ENCODE results near the gene RAB11FIP3. TPM values are rescaled to one million over a fixed set of nuclear protein-coding genes. Genes with fewer than 3 reads are reported as not detected.

The RAB11FIP3 gene
- total RNA-seq, 4 donors from 2014 or later: 27.0 to 50.1 (median 34.8) TPM

GRCh38 chr16:482468-483185 lies 57.2 kb downstream of the RAB11FIP3 start:
- Histone ChIP-seq H3K9me3 (no peaks in the 10 kb centered on the region), H3K4me3 (no peak overlapping the region), H3K27me3 (no peaks in the 10 kb centered on the region), H3K27ac (no peak overlapping the region), H3K36me3 (peaks cover 0 to 24% of the 10 kb centered on the region in 2 donors), H3K4me1 (no peaks in the 10 kb centered on the region)
- no peak for ATAC-seq
- in situ Hi-C loops (cut with MboI; ENCODE audit: low sequenced_read_pairs in 4 of 4) (no loop called here), intact Hi-C loops (cut with DNase I; ENCODE audit: low total_unique reads) (no loop called here)
- no peak for DNase-seq
- TF ChIP-seq CTCF (IDR thresholded peaks at IDR 0.05 in 4 of 5, conservative IDR thresholded peaks at IDR 0.05 in 1 of 5): no peak
- TF ChIP-seq POLR2A (IDR thresholded peaks at IDR 0.05): no peak

- intact Hi-C loops (cut with DNase I; ENCODE audit: low total_unique reads) (no loop called here), in situ Hi-C loops (cut with MboI; ENCODE audit: low sequenced_read_pairs in 4 of 4) (no loop called here)
- H3K4me1 ChIP-seq: no peaks in the 10 kb centered on the region
- H3K36me3 ChIP-seq: peaks cover 0 to 27% of the 10 kb centered on the region in 2 donors
- no peak for TF ChIP-seq POLR2A (IDR thresholded peaks at IDR 0.05)
- TF ChIP-seq CTCF (IDR thresholded peaks at IDR 0.05 in 4 of 5, conservative IDR thresholded peaks at IDR 0.05 in 1 of 5): no peak
- no peak overlapping the region for H3K4me3 ChIP-seq
- DNase-seq (no peak), ATAC-seq (no peak)
- no peaks in the 10 kb centered on the region for H3K27me3 ChIP-seq
- no peaks in the 10 kb centered on the region for H3K9me3 ChIP-seq
- no peak overlapping the region for H3K27ac ChIP-seq
Measured at GRCh38 chr16:483341-484075, 58.1 kb downstream of the RAB11FIP3 start.

- H3K36me3 ChIP-seq: peaks cover 0 to 59% of the 10 kb centered on the region in 2 donors
- no peaks in the 10 kb centered on the region for H3K9me3 ChIP-seq
- DNase-seq (no peak), ATAC-seq (no peak)
- intact Hi-C loops (cut with DNase I; ENCODE audit: low total_unique reads) (loop anchor here (5.0 kb wide), 1 partner anchor 97 kb away; no protein-coding TSS in a partner anchor), in situ Hi-C loops (cut with MboI; ENCODE audit: low sequenced_read_pairs in 4 of 4) (no loop called here)
- no peak overlapping the region for H3K4me3 ChIP-seq
- H3K27ac ChIP-seq: no peak overlapping the region
- H3K4me1 ChIP-seq: no peaks in the 10 kb centered on the region
- H3K27me3 ChIP-seq: no peaks in the 10 kb centered on the region
- no peak for TF ChIP-seq POLR2A (IDR thresholded peaks at IDR 0.05)
- no peak for TF ChIP-seq CTCF (IDR thresholded peaks at IDR 0.05 in 4 of 5, conservative IDR thresholded peaks at IDR 0.05 in 1 of 5)
Measured at GRCh38 chr16:489606-490005, 64.2 kb downstream of the RAB11FIP3 start.

- in situ Hi-C loops (cut with MboI; ENCODE audit: low sequenced_read_pairs in 4 of 4) (no loop called here), intact Hi-C loops (cut with DNase I; ENCODE audit: low total_unique reads) (no loop called here)
- Histone ChIP-seq H3K27ac (no peak overlapping the region), H3K9me3 (no peaks in the 10 kb centered on the region), H3K4me1 (no peaks in the 10 kb centered on the region), H3K27me3 (no peaks in the 10 kb centered on the region), H3K4me3 (no peak overlapping the region), H3K36me3 (peaks cover 0 to 52% of the 10 kb centered on the region in 2 donors)
- ATAC-seq (no peak), DNase-seq (no peak)
- TF ChIP-seq CTCF (IDR thresholded peaks at IDR 0.05 in 4 of 5, conservative IDR thresholded peaks at IDR 0.05 in 1 of 5) (no peak), POLR2A (IDR thresholded peaks at IDR 0.05) (no peak)
Measured at GRCh38 chr16:490768-491167, 65.3 kb downstream of the RAB11FIP3 start.

All from gastrocnemius medialis (tissue), 4 donors.